Measurements from ENCODE around the gene FBXL2.

DNA sequence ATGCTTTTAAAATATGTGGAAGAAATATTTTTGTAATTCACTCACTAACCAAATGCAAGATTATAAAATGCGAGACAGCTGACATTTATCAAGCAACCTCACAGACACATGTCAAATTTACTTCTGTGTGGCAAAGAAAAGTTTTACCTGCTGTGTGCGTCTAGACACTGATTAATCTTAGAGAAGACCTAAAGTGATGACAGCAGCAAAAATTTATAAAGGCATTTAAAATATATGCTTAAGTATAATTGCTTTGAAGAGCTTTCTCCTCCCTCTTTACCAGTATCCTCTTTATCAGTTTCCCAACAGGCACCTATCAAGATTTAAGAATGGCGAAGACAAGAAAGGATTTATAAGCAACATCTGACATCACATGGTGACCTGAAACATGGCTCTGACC lies 125.7 kb downstream of the FBXL2 start:
- TF ChIP-seq, protein P1, sequence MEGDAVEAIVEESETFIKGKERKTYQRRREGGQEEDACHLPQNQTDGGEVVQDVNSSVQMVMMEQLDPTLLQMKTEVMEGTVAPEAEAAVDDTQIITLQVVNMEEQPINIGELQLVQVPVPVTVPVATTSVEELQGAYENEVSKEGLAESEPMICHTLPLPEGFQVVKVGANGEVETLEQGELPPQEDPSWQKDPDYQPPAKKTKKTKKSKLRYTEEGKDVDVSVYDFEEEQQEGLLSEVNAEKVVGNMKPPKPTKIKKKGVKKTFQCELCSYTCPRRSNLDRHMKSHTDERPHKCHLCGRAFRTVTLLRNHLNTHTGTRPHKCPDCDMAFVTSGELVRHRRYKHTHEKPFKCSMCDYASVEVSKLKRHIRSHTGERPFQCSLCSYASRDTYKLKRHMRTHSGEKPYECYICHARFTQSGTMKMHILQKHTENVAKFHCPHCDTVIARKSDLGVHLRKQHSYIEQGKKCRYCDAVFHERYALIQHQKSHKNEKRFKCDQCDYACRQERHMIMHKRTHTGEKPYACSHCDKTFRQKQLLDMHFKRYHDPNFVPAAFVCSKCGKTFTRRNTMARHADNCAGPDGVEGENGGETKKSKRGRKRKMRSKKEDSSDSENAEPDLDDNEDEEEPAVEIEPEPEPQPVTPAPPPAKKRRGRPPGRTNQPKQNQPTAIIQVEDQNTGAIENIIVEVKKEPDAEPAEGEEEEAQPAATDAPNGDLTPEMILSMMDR (IDR thresholded peaks at IDR 0.05), result no peak
- TF ChIP-seq POLR2AphosphoS5 (IDR thresholded peaks at IDR 0.05), result no peak
